EH (cell line): ENCODE measurements around the gene HMG20A.
"Not testable (repeated sequence)": the region's sequence is repeated elsewhere in the genome, so short reads cannot be mapped to it uniquely, and the experiment has no call there.

ENCODE experiments used
- DNase-seq: peaks from one replicate; pipeline ENCODE4 v3.0.0-alpha.2; 2015; ENCODE audit warnings: low read depth

HMG20A gene

GRCh38 chr15:77406846-77407245 lies 13.8 kb upstream of the HMG20A start:
- DNase-seq: no peak

- peak; percentile 28 for DNase-seq
Measured at GRCh38 chr15:77409259-77410156, 11.2 kb upstream of the HMG20A start.

- not testable (repeated sequence) for DNase-seq
Measured at GRCh38 chr15:77410157-77410500, 10.6 kb upstream of the HMG20A start.

- no peak for DNase-seq
Measured at GRCh38 chr15:77410701-77411618, 9.7 kb upstream of the HMG20A start.

- DNase-seq: no peak
Measured at GRCh38 chr15:77411619-77411976, 9.1 kb upstream of the HMG20A start.

GRCh38 chr15:77412972-77413698 lies 7.6 kb upstream of the HMG20A start:
- peak; percentile 54 for DNase-seq

- DNase-seq: no peak
Measured at GRCh38 chr15:77413699-77414349, 6.9 kb upstream of the HMG20A start.

GRCh38 chr15:77414789-77415442 lies 5.8 kb upstream of the HMG20A start:
- DNase-seq: no peak

- no peak for DNase-seq
Measured at GRCh38 chr15:77415450-77416147, 5.1 kb upstream of the HMG20A start.

- peak; percentile 70 for DNase-seq
Measured at GRCh38 chr15:77416148-77416455, 4.6 kb upstream of the HMG20A start.

- DNase-seq: no peak
Measured at GRCh38 chr15:77416954-77417353, 3.7 kb upstream of the HMG20A start.

- peak; percentile 51 for DNase-seq
Measured at GRCh38 chr15:77417602-77418001, 3.1 kb upstream of the HMG20A start.

GRCh38 chr15:77418391-77418965 lies 2.2 kb upstream of the HMG20A start:
- DNase-seq: peak; percentile 84

- peak; percentile 78 for DNase-seq
Measured at GRCh38 chr15:77418966-77419835, 1.5 kb upstream of the HMG20A start.

- DNase-seq: peak; percentile 99
Measured at GRCh38 chr15:77419836-77420609, 665 bp upstream of the HMG20A start, which contains the start of gene PEAK1. PEAK1 (minus strand) TSS chr15:77420104; CDS start chr15:77181926, 238,178 bp downstream.

- DNase-seq: no peak
Measured at GRCh38 chr15:77421370-77421700, 647 bp downstream of the HMG20A start.

GRCh38 chr15:77425104-77425503 lies 4.4 kb downstream of the HMG20A start:
- no peak for DNase-seq

GRCh38 chr15:77426377-77426776 lies 5.7 kb downstream of the HMG20A start:
- DNase-seq: no peak

GRCh38 chr15:77426871-77427270 lies 6.2 kb downstream of the HMG20A start:
- DNase-seq: no peak
